ENCODE data around the gene SLC35G2.

GRCh38 chr3:136831461-136831860 lies 12.5 kb downstream of the SLC35G2 start:
- TF ChIP-seq CTCF (IDR thresholded peaks at IDR 0.05; ENCODE audit: poor library complexity) (no peak), EZH2phosphoT487 (IDR thresholded peaks at IDR 0.05; ENCODE audit: low read depth, severe bottlenecking, unreplicated experiment) (no peak), EZH2 (IDR thresholded peaks at IDR 0.05; ENCODE audit: borderline replicate concordance) (no peak)

All from hepatocyte (in vitro differentiated cells).